Endothelial cell of umbilical vein (primary cell): ENCODE results near the gene DENND4A. TPM values are rescaled to one million over a fixed set of nuclear protein-coding genes. Genes with fewer than 3 reads are reported as not detected.
"Not testable (repeated sequence)": the region's sequence is repeated elsewhere in the genome, so short reads cannot be mapped to it uniquely, and the experiment has no call there.

Experiments used
- BruUV-seq: library from RNA; stranded (reverse); fragments of 400-500 nt; replicated peaks from 2 replicates; lab custom pipeline; 2021; lab: Mats Ljungman, UMichigan
- CTCF ChIA-PET: fragments of 300-600, 350-600 bp; sonication (Branson Sonifier 250); formaldehyde crosslinking; loops from one replicate; lab custom pipeline; 2021; ENCODE audit warnings: antibody characterized with exemption, inconsistent platforms; lab: Charles Lee
- POLR2A ChIA-PET: fragments of 300-600, 350-600 bp; sonication (Branson Sonifier 250); formaldehyde crosslinking; loops from one replicate; lab custom pipeline; 2021; ENCODE audit warnings: antibody characterized with exemption, inconsistent platforms; lab: Charles Lee
- DNase-seq: peaks from one replicate; pipeline ENCODE4 v3.0.0-alpha.2; 2011; ENCODE audit warnings: low read depth, low spot score
- FAIRE-seq: peaks from 2 replicates; lab custom pipeline; 2011; peaks lifted over from hg19 to GRCh38; lab: Jason Lieb, UNC
- H2AFZ ChIP-seq: 2 replicates; pipeline ENCODE4 v1.6.0; 2012; ENCODE audit warnings: low read depth, low read length, control low read depth, inconsistent platforms
- H3K27ac ChIP-seq: 2 replicates; pipeline ENCODE4 v1.5.1; 2011; ENCODE audit warnings: low read depth, mild to moderate bottlenecking, control low read depth, low read length, moderate library complexity; ENCODE audit not compliant: insufficient read depth
- H3K27me3 ChIP-seq, 2 experiments: 2 replicates each; pipeline versions ENCODE4 v1.6.0 to v1.6.1; 2011; ENCODE audit warnings: low read length in 2 of 2, mixed read lengths in 1 of 2; ENCODE audit not compliant: control insufficient read depth in 2 of 2, insufficient read depth in 2 of 2
- H3K36me3 ChIP-seq, 2 experiments: 2 replicates in 1 of 2; 3 replicates in 1 of 2; pipeline ENCODE4 v1.5.1; 2011; ENCODE audit warnings: low read length in 2 of 2, mild to moderate bottlenecking in 1 of 2, moderate library complexity in 1 of 2; ENCODE audit not compliant: control insufficient read depth in 2 of 2, insufficient read depth in 2 of 2; ENCODE audit errors: extremely low read depth in 1 of 2
- H3K4me1 ChIP-seq: 3 replicates; pipeline ENCODE4 v1.5.1; 2011; ENCODE audit warnings: mild to moderate bottlenecking, low read length; ENCODE audit not compliant: control insufficient read depth, insufficient read depth; ENCODE audit errors: extremely low read depth
- H3K4me2 ChIP-seq: 2 replicates; pipeline ENCODE4 v1.6.1; 2011; ENCODE audit warnings: low read length, control low read depth, mixed read lengths; ENCODE audit not compliant: insufficient read depth
- H3K4me3 ChIP-seq, 3 experiments: fragments of 200-600 bp in 1 of 3; sonication (generic), shearing (Covaris generic) in 1 of 3; replicated peaks in 1 of 3; 2 replicates each; pipeline ENCODE4 v1.5.1; 2011 to 2016; ENCODE audit warnings: control low read depth in 3 of 3, low read length in 3 of 3, mild to moderate bottlenecking in 2 of 3, inconsistent platforms in 1 of 3, low read depth in 1 of 3, moderate library complexity in 1 of 3; ENCODE audit not compliant: insufficient read depth in 1 of 3
- H3K79me2 ChIP-seq: 2 replicates; pipeline ENCODE4 v1.6.0; 2012; ENCODE audit warnings: low read length, inconsistent platforms; ENCODE audit not compliant: control insufficient read depth, insufficient read depth
- H3K9ac ChIP-seq: replicated peaks from 2 replicates; pipeline ENCODE3; 2011; ENCODE audit warnings: low read length, control low read depth; ENCODE audit not compliant: insufficient read depth; ENCODE audit errors: extremely low read depth
- H3K9me1 ChIP-seq: replicated peaks from 3 replicates; pipeline ENCODE4 v1.6.0; 2011; ENCODE audit warnings: mild to moderate bottlenecking, low read length; ENCODE audit not compliant: control insufficient read depth, insufficient read depth; ENCODE audit errors: extremely low read depth
- H3K9me3 ChIP-seq: replicated peaks from 2 replicates; pipeline ENCODE4 v1.5.1; 2012; ENCODE audit warnings: low read length, inconsistent platforms; ENCODE audit not compliant: control insufficient read depth, insufficient read depth
- H4K20me1 ChIP-seq: replicated peaks from 2 replicates; pipeline ENCODE3; 2011; ENCODE audit warnings: mild to moderate bottlenecking, low read length; ENCODE audit not compliant: control insufficient read depth, insufficient read depth; ENCODE audit errors: extremely low read depth
- CTCF ChIP-seq, 2 donors: IDR thresholded peaks; 1 replicate in 1 of 2; 2 replicates in 1 of 2; pipeline ENCODE4 v1.5.1; 2011; ENCODE audit warnings: low read length in 2 of 2, mild to moderate bottlenecking in 2 of 2, moderate library complexity in 2 of 2, control low read depth in 1 of 2, inconsistent platforms in 1 of 2, low read depth in 1 of 2; ENCODE audit not compliant: insufficient read depth in 1 of 2; ENCODE audit errors: extremely low read depth in 1 of 2
- EZH2 ChIP-seq: IDR thresholded peaks from 2 replicates; pipeline ENCODE4 v1.6.1; 2012; ENCODE audit warnings: borderline replicate concordance, low read depth, mild to moderate bottlenecking, moderate library complexity, low read length, inconsistent platforms; ENCODE audit not compliant: severe bottlenecking
- FOS ChIP-seq: IDR thresholded peaks from 2 replicates; pipeline ENCODE4 v1.6.1; 2011; ENCODE audit warnings: mild to moderate bottlenecking, low read length, moderate library complexity, borderline replicate concordance; ENCODE audit not compliant: insufficient read depth
- GATA2 ChIP-seq: IDR thresholded peaks from 2 replicates; pipeline ENCODE4 v1.7.0; 2011; ENCODE audit warnings: low read depth, mild to moderate bottlenecking, moderate library complexity, mixed read lengths, low read length; ENCODE audit not compliant: insufficient read length, insufficient read depth
- MAX ChIP-seq: IDR thresholded peaks from 2 replicates; pipeline ENCODE4 v1.6.1; 2011; ENCODE audit not compliant: insufficient read depth, insufficient read length
- MYC ChIP-seq: IDR thresholded peaks from one replicate; pipeline ENCODE4 v1.6.1; 2011; ENCODE audit warnings: mild to moderate bottlenecking, low read depth, low read length
- POLR2A ChIP-seq: IDR thresholded peaks from 2 replicates; pipeline ENCODE4 v1.6.1; 2012; ENCODE audit warnings: low read depth, mild to moderate bottlenecking, control low read depth, low read length
- POLR2AphosphoS5 ChIP-seq: IDR thresholded peaks from 2 replicates; pipeline ENCODE4 v1.6.1; 2012; ENCODE audit warnings: low read depth, mild to moderate bottlenecking, control low read depth, low read length, moderate library complexity; ENCODE audit not compliant: insufficient read depth
- dilution Hi-C: fragments of 300-500 bp; cut with MboI; formaldehyde crosslinking; loops from one replicate; pipeline ENCODE4 v1.15.0; 2019; ENCODE audit warnings: low sequenced_read_pairs; ENCODE audit not compliant: extremely low pct_ligation_motif_present
- intact Hi-C: fragments of 100-400 bp; cut with micrococcal nuclease; formaldehyde crosslinking; loops from one replicate; pipeline ENCODE4 v1.10.0; 2022
- polyA plus RNA-seq, 4 experiments: library from polyadenylated mRNA; depleted of rRNA in 3 of 4; stranded (reverse) in 3 of 4; unstranded in 1 of 4; fragments of >200 nt; gene quantifications; 2 replicates each; pipeline versions ENCODE4 v1.2.1 to v1.2.3, GENCODE V29; 2011 to 2012; ENCODE audit warnings: missing spikeins in 1 of 4
- total RNA-seq: library from RNA; stranded (reverse); gene quantifications from 2 replicates; pipeline ENCODE4 v1.2.3, GENCODE V29; 2021

The DENND4A gene
- total and polyA plus RNA-seq, 2 donors (not counting 3 experiments of a cell fraction or from before 2014, with no cell fraction given), result 5.7 to 22.2 TPM

GRCh38 chr15:65733599-65733998, 58.5 kb downstream of the DENND4A start:
- H4K20me1 ChIP-seq, H3K9me1 ChIP-seq, H2AFZ ChIP-seq, H3K4me2 ChIP-seq, H3K27me3 ChIP-seq, POLR2A ChIA-PET, H3K4me3 ChIP-seq, FAIRE-seq, DNase-seq, H3K27ac ChIP-seq, H3K79me2 ChIP-seq, CTCF ChIA-PET, BruUV-seq, H3K36me3 ChIP-seq, H3K9ac ChIP-seq, H3K4me1 ChIP-seq, H3K9me3 ChIP-seq, dilution Hi-C loops: not testable (repeated sequence)
- intact Hi-C loops, result loop anchor here (5.0 kb wide), 1 partner anchor 59 kb away; the partner anchor contains the start of gene DENND4A

DNA sequence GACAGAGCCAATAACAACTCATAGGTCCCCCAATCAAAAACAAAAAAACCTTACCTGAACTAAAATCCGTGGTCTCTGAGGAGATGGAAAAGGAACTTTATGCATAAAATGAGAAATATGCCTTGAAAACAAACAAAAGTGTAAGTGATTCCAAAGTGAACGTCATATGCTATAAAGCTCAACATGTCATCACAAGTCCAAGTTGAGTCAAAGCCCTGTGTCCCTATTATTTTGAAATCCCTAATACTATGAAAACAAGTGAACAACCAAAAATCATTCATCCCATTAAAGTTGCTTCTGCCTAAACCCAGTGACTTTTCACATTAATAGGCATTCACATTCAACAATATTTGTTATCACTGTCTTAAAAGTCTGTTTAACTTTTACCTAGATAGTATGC, 59.4 kb downstream of the DENND4A start:
- H3K4me2 ChIP-seq, result no peak overlapping the region

More for the DNA sequence above, 59.4 kb downstream of the DENND4A start:
- no peak for DNase-seq
- H3K9ac ChIP-seq, result no peak overlapping the region
- intact Hi-C loops (loop anchor here (5.0 kb wide), 1 partner anchor 60 kb away; the partner anchor contains the start of gene DENND4A), dilution Hi-C loops (no loop called here)
- no peak overlapping the region for H3K4me3 ChIP-seq
- H3K9me1 ChIP-seq, result no peaks in the 10 kb centered on the region
- FAIRE-seq, result no peak
- ChIA-PET CTCF (interaction anchor here (1.6 kb wide), 1 partner anchor 32 kb away, joined by 3 read pairs; no protein-coding TSS in a partner anchor), POLR2A (no interaction called here)
- no peaks in the 10 kb centered on the region for H3K27me3 ChIP-seq
- peaks cover 0 to 3% of the 10 kb centered on the region in 2 experiments for H3K36me3 ChIP-seq
- TF ChIP-seq MAX (no peak), CTCF (IDR thresholded peaks at IDR 0.05; ENCODE audit: extremely low read depth in 1 of 2, insufficient read depth in 1 of 2, low read depth in 1 of 2, low read length in 2 of 2) (no peak), FOS (no peak), POLR2AphosphoS5 (no peak), MYC (no peak), POLR2A (no peak), EZH2 (no peak), GATA2 (no peak)
- no peaks in the 10 kb centered on the region for H4K20me1 ChIP-seq
- no peak overlapping the region for H3K27ac ChIP-seq
- no peaks in the 10 kb centered on the region for H3K4me1 ChIP-seq
- H3K79me2 ChIP-seq, result no peaks in the 10 kb centered on the region
- no peak overlapping the region for H2AFZ ChIP-seq
- no TSS peak for BruUV-seq
- no peaks in the 10 kb centered on the region for H3K9me3 ChIP-seq
